H4 (cell line): ENCODE measurements around the gene LRIF1. TPM values are rescaled to one million over a fixed set of nuclear protein-coding genes. Genes with fewer than 3 reads are reported as not detected.
"Not testable (repeated sequence)": the region's sequence is repeated elsewhere in the genome, so short reads cannot be mapped to it uniquely, and the experiment has no call there.

ENCODE experiments used
- DNase-seq: peaks from one replicate; pipeline ENCODE4 v3.0.0-alpha.2; 2015; ENCODE audit warnings: low spot score
- total RNA-seq: library from RNA; depleted of rRNA; stranded (reverse); fragments of >200 nt; shearing (Covaris generic); gene quantifications from 2 replicates; pipeline ENCODE4 v1.2.3, GENCODE V29; 2014; rRNA removed

Gene LRIF1
- total RNA-seq: 0.06 and 0.15 TPM in 2 replicates

GRCh38 chr1:110963691-110964454, at the start of gene LRIF1:
Gene LRIF1, minus strand, starts transcription at chr1:110963922. Its CDS starts 234 bp downstream, at chr1:110963688.
- DNase-seq: peak; percentile 4

- no peak for DNase-seq
Observed at GRCh38 chr1:111008031-111008430, 44.3 kb upstream of the LRIF1 start.

GRCh38 chr1:111006556-111006955, 42.8 kb upstream of the LRIF1 start:
- no peak for DNase-seq

GRCh38 chr1:110999607-111000006, 35.9 kb upstream of the LRIF1 start:
- not testable (repeated sequence) for DNase-seq

- DNase-seq: not testable (repeated sequence)
Observed at GRCh38 chr1:110992329-110992728, 28.6 kb upstream of the LRIF1 start.

GRCh38 chr1:110991295-110991694, 27.6 kb upstream of the LRIF1 start:
- not testable (repeated sequence) for DNase-seq

GRCh38 chr1:110990541-110990940, 26.8 kb upstream of the LRIF1 start:
- no peak for DNase-seq

GRCh38 chr1:110986407-110986891, 22.7 kb upstream of the LRIF1 start:
- DNase-seq: no peak

GRCh38 chr1:110982320-110982719, 18.6 kb upstream of the LRIF1 start:
- no peak for DNase-seq

GRCh38 chr1:110979154-110979553, 15.4 kb upstream of the LRIF1 start:
- no peak for DNase-seq

- no peak for DNase-seq
Observed at GRCh38 chr1:110976089-110976488, 12.4 kb upstream of the LRIF1 start.

- DNase-seq: no peak
Observed at GRCh38 chr1:110975265-110975664, 11.5 kb upstream of the LRIF1 start.

- no peak for DNase-seq
Observed at GRCh38 chr1:110967256-110967655, 3.5 kb upstream of the LRIF1 start.

- no peak for DNase-seq
Observed at GRCh38 chr1:110964455-110964903, 757 bp upstream of the LRIF1 start.

GRCh38 chr1:110962892-110963690, 631 bp downstream of the LRIF1 start:
- DNase-seq: no peak

GRCh38 chr1:110961902-110962301, 1.8 kb downstream of the LRIF1 start:
- no peak for DNase-seq

GRCh38 chr1:110960777-110961420, 2.8 kb downstream of the LRIF1 start:
- no peak for DNase-seq

GRCh38 chr1:110957798-110958197, 5.9 kb downstream of the LRIF1 start:
- no peak for DNase-seq

GRCh38 chr1:110956586-110956985, 7.1 kb downstream of the LRIF1 start:
- DNase-seq: no peak

GRCh38 chr1:110953031-110953430, 10.7 kb downstream of the LRIF1 start:
- DNase-seq: no peak

- no peak for DNase-seq
Observed at GRCh38 chr1:110952031-110952430, 11.7 kb downstream of the LRIF1 start.

GRCh38 chr1:110951161-110951560, 12.6 kb downstream of the LRIF1 start:
- no peak for DNase-seq
